GM12878 (cell line): ENCODE results near the gene FOXR1. TPM values are rescaled to one million over a fixed set of nuclear protein-coding genes. Genes with fewer than 3 reads are reported as not detected.

Source experiments
- CBFB ChIP-seq: IDR thresholded peaks from 2 replicates; pipeline ENCODE4 v1.6.1; 2016; ENCODE audit warnings: antibody characterized with exemption, low read depth
- CHD1 ChIP-seq: IDR thresholded peaks from 2 replicates; pipeline ENCODE4 v1.6.1; 2012; ENCODE audit warnings: low read depth, low read length, improper control_type of control experiment
- CHD2 ChIP-seq: IDR thresholded peaks from 2 replicates; pipeline ENCODE4 v1.6.1; 2011; ENCODE audit warnings: low read depth, low read length, improper control_type of control experiment, borderline replicate concordance
- CREB1 ChIP-seq: IDR thresholded peaks from 2 replicates; pipeline ENCODE4 v1.6.1; 2012; ENCODE audit warnings: low read depth, mild to moderate bottlenecking, inconsistent platforms
- HCFC1 ChIP-seq: fragments of 150-350 bp; IDR thresholded peaks from 2 replicates; pipeline ENCODE4 v1.6.1; 2014; ENCODE audit warnings: low read length
- HDGF ChIP-seq: fragments of 450-650 bp; IDR thresholded peaks from 2 replicates; pipeline ENCODE4 v1.6.1; 2016; ENCODE audit warnings: antibody characterized with exemption
- JUND ChIP-seq: IDR thresholded peaks from 2 replicates; pipeline ENCODE4 v1.6.1; 2012; ENCODE audit warnings: low read depth, mild to moderate bottlenecking, low read length, improper control_type of control experiment, moderate library complexity
- MYC ChIP-seq: IDR thresholded peaks from 2 replicates; pipeline ENCODE4 v1.6.1; 2011; ENCODE audit warnings: mild to moderate bottlenecking, low read length, moderate library complexity, inconsistent platforms; ENCODE audit not compliant: insufficient read depth, insufficient replicate concordance, insufficient read length, severe bottlenecking
- NR2C1 ChIP-seq: fragments of 450-650 bp; IDR thresholded peaks from 2 replicates; pipeline ENCODE4 v1.6.1; 2017; ENCODE audit warnings: antibody characterized with exemption, mild to moderate bottlenecking, moderate library complexity
- PAX8 ChIP-seq: fragments of 450-650 bp; IDR thresholded peaks from 2 replicates; pipeline ENCODE4 v1.6.1; 2017; ENCODE audit warnings: mild to moderate bottlenecking, moderate library complexity
- POLR2AphosphoS2 ChIP-seq: IDR thresholded peaks from 2 replicates; pipeline ENCODE4 v1.6.1; 2011; ENCODE audit warnings: low read depth, mild to moderate bottlenecking, low read length, improper control_type of control experiment, moderate library complexity
- RBBP5 ChIP-seq: fragments of 200-600 bp; sonication (generic); conservative IDR thresholded peaks from 2 replicates; pipeline ENCODE4 v1.6.1; 2016
- SMAD5 ChIP-seq: IDR thresholded peaks from 2 replicates; pipeline ENCODE4 v1.6.1; 2016; ENCODE audit warnings: antibody characterized with exemption, low read depth
- STAT1 ChIP-seq: fragments of 450-650 bp; conservative IDR thresholded peaks from 2 replicates; pipeline ENCODE4 v1.6.1; 2014; ENCODE audit warnings: antibody characterized with exemption, mild to moderate bottlenecking
- SUPT20H ChIP-seq: IDR thresholded peaks from 2 replicates; pipeline ENCODE4 v1.6.1; 2011; ENCODE audit warnings: low read depth, mild to moderate bottlenecking, low read length, moderate library complexity, borderline replicate concordance; ENCODE audit not compliant: control insufficient read depth
- TARDBP ChIP-seq: IDR thresholded peaks from 2 replicates; pipeline ENCODE4 v1.6.1; 2016; ENCODE audit warnings: borderline replicate concordance
- TCF12 ChIP-seq: IDR thresholded peaks from 2 replicates; pipeline ENCODE4 v1.6.1; 2011; ENCODE audit warnings: low read depth, mild to moderate bottlenecking, low read length
- WRNIP1 ChIP-seq: IDR thresholded peaks from 2 replicates; pipeline ENCODE4 v1.6.1; 2011; ENCODE audit warnings: low read depth, low read length, improper control_type of control experiment, borderline replicate concordance
- ZBED1 ChIP-seq: IDR thresholded peaks from 2 replicates; pipeline ENCODE4 v1.6.1; 2016; ENCODE audit warnings: borderline replicate concordance
- ZNF24 ChIP-seq: fragments of 450-650 bp; IDR thresholded peaks from 2 replicates; pipeline ENCODE4 v1.6.1; 2017; ENCODE audit warnings: antibody characterized with exemption, mild to moderate bottlenecking
- ZNF274 ChIP-seq: IDR thresholded peaks from one replicate; pipeline ENCODE4 v1.8.0; 2011; ENCODE audit not compliant: insufficient read length, insufficient read depth
- polyA plus RNA-seq, 11 experiments: library from polyadenylated mRNA; depleted of rRNA in 4 of 11; unstranded in 6 of 11; stranded (reverse) in 5 of 11; fragments of >200 nt; fragmentation: Nextera tagmentation in 4 of 11; fragmentation: Illumina TruSeq in 1 of 11; extraction: Ambion mirVana in 4 of 11; extraction: Trizol in 1 of 11; gene quantifications; 1 replicate in 1 of 11; 2 replicates in 10 of 11; pipeline versions ENCODE4 v1.2.1 to v1.2.3, GENCODE V29; 2011 to 2016; ENCODE audit warnings: inconsistent platforms in 2 of 11, missing spikeins in 2 of 11, low read depth in 1 of 11
- total RNA-seq, 4 experiments: library from RNA; depleted of rRNA in 3 of 4; stranded (reverse); fragments of >200 nt in 3 of 4; fragmentation: Illumina TruSeq in 1 of 4; extraction: Trizol in 1 of 4; gene quantifications; 2 replicates each; pipeline versions ENCODE4 v1.2.1 to v1.2.3, GENCODE V29; 2013 to 2021
- TF ChIP-seq, protein P1 (sequence below): IDR thresholded peaks from 2 replicates; pipeline ENCODE4 v1.6.1; 2011; ENCODE audit warnings: low read depth, low read length, improper control_type of control experiment, borderline replicate concordance
- TF ChIP-seq, protein P2 (sequence below): fragments of 450-650 bp; IDR thresholded peaks from 2 replicates; pipeline ENCODE4 v1.6.1; 2018; ENCODE audit warnings: mild to moderate bottlenecking, low read depth, moderate library complexity; ENCODE audit not compliant: partially characterized antibody
- TF ChIP-seq, protein P3 (sequence below): fragments of 450-650 bp; IDR thresholded peaks from 2 replicates; pipeline ENCODE4 v1.6.1; 2017; ENCODE audit warnings: borderline replicate concordance
- TF ChIP-seq, protein P4 (sequence below): IDR thresholded peaks from 2 replicates; pipeline ENCODE4 v1.6.1; 2012; ENCODE audit warnings: low read depth, low read length, improper control_type of control experiment
- TF ChIP-seq, protein P5 (sequence below): fragments of 150-350 bp; IDR thresholded peaks from 2 replicates; pipeline ENCODE4 v1.6.1; 2014; ENCODE audit warnings: mild to moderate bottlenecking, low read depth, low read length

FOXR1 gene
- total and polyA plus RNA-seq, 10 of the 15 experiments (the other 5 are each of a cell fraction or from before 2014, with no cell fraction given): not detected

DNA sequence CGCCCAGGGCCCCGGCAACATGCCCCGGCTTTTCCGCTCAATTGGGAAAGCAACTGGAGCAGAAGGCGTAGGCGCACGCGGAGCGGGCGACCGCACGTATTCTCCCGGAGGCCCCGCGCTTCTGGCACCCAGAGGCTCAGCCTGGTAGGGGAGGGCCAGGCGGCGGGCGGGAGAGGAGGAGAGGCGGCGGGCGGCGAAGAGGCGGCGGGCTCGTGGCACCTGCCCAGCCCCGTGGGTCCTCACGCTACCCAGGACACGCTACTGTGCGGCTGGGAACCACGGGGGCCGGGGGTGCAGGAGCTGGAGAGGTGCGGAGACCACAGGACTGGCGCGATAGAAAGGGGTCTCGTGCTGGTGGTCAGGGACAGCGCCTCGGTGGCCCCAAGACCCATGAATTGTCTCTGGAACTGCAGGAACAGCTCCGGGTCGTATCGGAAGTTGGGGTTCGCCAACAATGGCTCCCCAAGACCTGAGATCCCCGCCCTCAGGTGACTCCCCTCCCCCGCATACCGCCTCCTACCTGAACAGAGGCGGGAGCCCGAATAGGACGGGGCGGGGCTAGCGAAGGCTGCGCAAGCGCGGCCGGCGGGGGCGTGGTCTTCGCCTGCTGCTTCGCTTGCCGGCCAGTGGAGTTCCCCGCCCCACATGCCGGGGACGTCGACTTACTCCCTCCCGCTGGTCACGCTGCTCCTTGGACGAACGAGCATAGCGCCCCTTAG, 58.9 kb downstream of the FOXR1 start, which contains the start of gene SLC37A4 (continued):
- TF ChIP-seq, protein P1, sequence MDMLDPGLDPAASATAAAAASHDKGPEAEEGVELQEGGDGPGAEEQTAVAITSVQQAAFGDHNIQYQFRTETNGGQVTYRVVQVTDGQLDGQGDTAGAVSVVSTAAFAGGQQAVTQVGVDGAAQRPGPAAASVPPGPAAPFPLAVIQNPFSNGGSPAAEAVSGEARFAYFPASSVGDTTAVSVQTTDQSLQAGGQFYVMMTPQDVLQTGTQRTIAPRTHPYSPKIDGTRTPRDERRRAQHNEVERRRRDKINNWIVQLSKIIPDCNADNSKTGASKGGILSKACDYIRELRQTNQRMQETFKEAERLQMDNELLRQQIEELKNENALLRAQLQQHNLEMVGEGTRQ: peak; percentile 22; the same call in 1 of the 2 replicates
- TF ChIP-seq WRNIP1: no peak
- TF ChIP-seq TARDBP: no peak; the same call in 1 of the 2 replicates
- no peak for TF ChIP-seq ZBED1
- 0 out of 2 replicates have a peak, but pooled peaks have one; percentile 41 for TF ChIP-seq STAT1
- TF ChIP-seq JUND: no peak; the same call in 1 of the 2 replicates
- 0 out of 2 replicates have a peak, but pooled peaks have one; percentile 35 for TF ChIP-seq CHD1
- no peak for TF ChIP-seq PAX8
- TF ChIP-seq, protein P2, sequence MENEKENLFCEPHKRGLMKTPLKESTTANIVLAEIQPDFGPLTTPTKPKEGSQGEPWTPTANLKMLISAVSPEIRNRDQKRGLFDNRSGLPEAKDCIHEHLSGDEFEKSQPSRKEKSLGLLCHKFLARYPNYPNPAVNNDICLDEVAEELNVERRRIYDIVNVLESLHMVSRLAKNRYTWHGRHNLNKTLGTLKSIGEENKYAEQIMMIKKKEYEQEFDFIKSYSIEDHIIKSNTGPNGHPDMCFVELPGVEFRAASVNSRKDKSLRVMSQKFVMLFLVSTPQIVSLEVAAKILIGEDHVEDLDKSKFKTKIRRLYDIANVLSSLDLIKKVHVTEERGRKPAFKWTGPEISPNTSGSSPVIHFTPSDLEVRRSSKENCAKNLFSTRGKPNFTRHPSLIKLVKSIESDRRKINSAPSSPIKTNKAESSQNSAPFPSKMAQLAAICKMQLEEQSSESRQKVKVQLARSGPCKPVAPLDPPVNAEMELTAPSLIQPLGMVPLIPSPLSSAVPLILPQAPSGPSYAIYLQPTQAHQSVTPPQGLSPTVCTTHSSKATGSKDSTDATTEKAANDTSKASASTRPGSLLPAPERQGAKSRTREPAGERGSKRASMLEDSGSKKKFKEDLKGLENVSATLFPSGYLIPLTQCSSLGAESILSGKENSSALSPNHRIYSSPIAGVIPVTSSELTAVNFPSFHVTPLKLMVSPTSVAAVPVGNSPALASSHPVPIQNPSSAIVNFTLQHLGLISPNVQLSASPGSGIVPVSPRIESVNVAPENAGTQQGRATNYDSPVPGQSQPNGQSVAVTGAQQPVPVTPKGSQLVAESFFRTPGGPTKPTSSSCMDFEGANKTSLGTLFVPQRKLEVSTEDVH: no peak
- TF ChIP-seq MYC: peak; percentile 47
- TF ChIP-seq, protein P3, sequence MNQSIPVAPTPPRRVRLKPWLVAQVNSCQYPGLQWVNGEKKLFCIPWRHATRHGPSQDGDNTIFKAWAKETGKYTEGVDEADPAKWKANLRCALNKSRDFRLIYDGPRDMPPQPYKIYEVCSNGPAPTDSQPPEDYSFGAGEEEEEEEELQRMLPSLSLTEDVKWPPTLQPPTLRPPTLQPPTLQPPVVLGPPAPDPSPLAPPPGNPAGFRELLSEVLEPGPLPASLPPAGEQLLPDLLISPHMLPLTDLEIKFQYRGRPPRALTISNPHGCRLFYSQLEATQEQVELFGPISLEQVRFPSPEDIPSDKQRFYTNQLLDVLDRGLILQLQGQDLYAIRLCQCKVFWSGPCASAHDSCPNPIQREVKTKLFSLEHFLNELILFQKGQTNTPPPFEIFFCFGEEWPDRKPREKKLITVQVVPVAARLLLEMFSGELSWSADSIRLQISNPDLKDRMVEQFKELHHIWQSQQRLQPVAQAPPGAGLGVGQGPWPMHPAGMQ: no peak
- TF ChIP-seq, protein P4, sequence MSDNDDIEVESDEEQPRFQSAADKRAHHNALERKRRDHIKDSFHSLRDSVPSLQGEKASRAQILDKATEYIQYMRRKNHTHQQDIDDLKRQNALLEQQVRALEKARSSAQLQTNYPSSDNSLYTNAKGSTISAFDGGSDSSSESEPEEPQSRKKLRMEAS: peak; percentile 98
- no peak for TF ChIP-seq SUPT20H
- TF ChIP-seq NR2C1: no peak
- TF ChIP-seq HCFC1: no peak
- TF ChIP-seq, protein P5, sequence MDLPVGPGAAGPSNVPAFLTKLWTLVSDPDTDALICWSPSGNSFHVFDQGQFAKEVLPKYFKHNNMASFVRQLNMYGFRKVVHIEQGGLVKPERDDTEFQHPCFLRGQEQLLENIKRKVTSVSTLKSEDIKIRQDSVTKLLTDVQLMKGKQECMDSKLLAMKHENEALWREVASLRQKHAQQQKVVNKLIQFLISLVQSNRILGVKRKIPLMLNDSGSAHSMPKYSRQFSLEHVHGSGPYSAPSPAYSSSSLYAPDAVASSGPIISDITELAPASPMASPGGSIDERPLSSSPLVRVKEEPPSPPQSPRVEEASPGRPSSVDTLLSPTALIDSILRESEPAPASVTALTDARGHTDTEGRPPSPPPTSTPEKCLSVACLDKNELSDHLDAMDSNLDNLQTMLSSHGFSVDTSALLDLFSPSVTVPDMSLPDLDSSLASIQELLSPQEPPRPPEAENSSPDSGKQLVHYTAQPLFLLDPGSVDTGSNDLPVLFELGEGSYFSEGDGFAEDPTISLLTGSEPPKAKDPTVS: no peak
- no peak for TF ChIP-seq POLR2AphosphoS2
- TF ChIP-seq CREB1: peak; percentile 79
- no peak for TF ChIP-seq ZNF24
- peak; percentile 65; the same call in 1 of the 2 replicates for TF ChIP-seq HDGF
- peak; percentile 56; the same call in 1 of the 2 replicates for TF ChIP-seq CBFB
- TF ChIP-seq TCF12: no peak
- TF ChIP-seq CHD2: peak; percentile 42; the same call in 1 of the 2 replicates
- no peak for TF ChIP-seq SMAD5
- no peak for TF ChIP-seq ZNF274
- TF ChIP-seq RBBP5: no peak
